Measurements from ENCODE around the gene DOCK11.
"Not testable (repeated sequence)": the region's sequence is repeated elsewhere in the genome, so short reads cannot be mapped to it uniquely, and the experiment has no call there.

The DOCK11 gene

GRCh38 chrX:118729042-118729652 is 233.5 kb downstream of the DOCK11 start:
- H3K27ac Mint-ChIP-seq, result no peak overlapping the region
- H3K4me1 Mint-ChIP-seq, result no peaks in the 10 kb centered on the region
- peaks cover 45% of the 10 kb centered on the region for H3K27me3 Mint-ChIP-seq
- no peaks in the 10 kb centered on the region for H3K9me3 Mint-ChIP-seq
- ATAC-seq (no peak), DNase-seq (no peak)
- no peak overlapping the region for H3K4me3 Mint-ChIP-seq

GRCh38 chrX:118730500-118731247 is 235.1 kb downstream of the DOCK11 start:
- no peak overlapping the region for H3K27ac Mint-ChIP-seq
- H3K27me3 Mint-ChIP-seq, result peaks cover 48% of the 10 kb centered on the region
- no peaks in the 10 kb centered on the region for H3K9me3 Mint-ChIP-seq
- no peak for ATAC-seq
- DNase-seq, result no peak
- H3K4me3 Mint-ChIP-seq, result no peak overlapping the region
- peaks cover 10% of the 10 kb centered on the region for H3K4me1 Mint-ChIP-seq

- not testable (repeated sequence) for ATAC-seq, H3K27ac Mint-ChIP-seq, H3K4me3 Mint-ChIP-seq, DNase-seq, H3K9me3 Mint-ChIP-seq
- peaks cover 17% of the 10 kb centered on the region for H3K4me1 Mint-ChIP-seq
- peaks cover 53% of the 10 kb centered on the region for H3K27me3 Mint-ChIP-seq
Observed at GRCh38 chrX:118732551-118732950, 236.9 kb downstream of the DOCK11 start.

GRCh38 chrX:118734909-118735308 is 239.3 kb downstream of the DOCK11 start:
- no peak overlapping the region for H3K4me3 Mint-ChIP-seq
- DNase-seq (no peak), ATAC-seq (peak; percentile 42)
- H3K9me3 Mint-ChIP-seq, result no peaks in the 10 kb centered on the region
- peaks cover 39% of the 10 kb centered on the region for H3K27me3 Mint-ChIP-seq
- no peak overlapping the region for H3K27ac Mint-ChIP-seq
- peaks cover 17% of the 10 kb centered on the region for H3K4me1 Mint-ChIP-seq

Data from stimulated activated naive CD8-positive, alpha-beta T cell treated with anti-CD3 and anti-CD28 coated beads, Interleukin-15, amount 100 ng/mL, for 72 hours (primary cell).